Left colon (tissue), 2 donors: ENCODE measurements around the gene KHNYN. TPM values are rescaled to one million over a fixed set of nuclear protein-coding genes. Genes with fewer than 3 reads are reported as not detected.

Experiments used
- ATAC-seq: fragments of 200-7000 bp; cut with Tn5 transposase; one replicate; pipeline ENCODE4 v1.9.1; 2020; ENCODE audit warnings: mild to moderate bottlenecking, moderate library complexity
- DNase-seq, 2 donors: peaks; one replicate each; pipeline ENCODE4 v3.0.0-alpha.2; 2020
- intact Hi-C, 2 donors: fragments of 100-400 bp; cut with DNase I in 1 of 2; cut with micrococcal nuclease in 1 of 2; formaldehyde crosslinking; loops; one replicate each; pipeline versions ENCODE4 v1.11.2 to v1.14.0; 2022; cut with DNase I, micrococcal nuclease
- total RNA-seq, 2 donors: library from RNA; stranded (reverse); fragmentation: NEBNext Ultra II Directional; extraction: Animal tissue kit (Norgen Biotek cat#: 25700); gene quantifications; one replicate each; pipeline ENCODE4 v1.2.1, GENCODE V29; 2021
- donor health status: DM: no; HTN: no; CAD: no.
- donor health status: DM: yes; HTN: yes; CAD: no.

KHNYN gene
- total RNA-seq, 2 donors from 2014 or later = 70.8 to 97.3 TPM

DNA sequence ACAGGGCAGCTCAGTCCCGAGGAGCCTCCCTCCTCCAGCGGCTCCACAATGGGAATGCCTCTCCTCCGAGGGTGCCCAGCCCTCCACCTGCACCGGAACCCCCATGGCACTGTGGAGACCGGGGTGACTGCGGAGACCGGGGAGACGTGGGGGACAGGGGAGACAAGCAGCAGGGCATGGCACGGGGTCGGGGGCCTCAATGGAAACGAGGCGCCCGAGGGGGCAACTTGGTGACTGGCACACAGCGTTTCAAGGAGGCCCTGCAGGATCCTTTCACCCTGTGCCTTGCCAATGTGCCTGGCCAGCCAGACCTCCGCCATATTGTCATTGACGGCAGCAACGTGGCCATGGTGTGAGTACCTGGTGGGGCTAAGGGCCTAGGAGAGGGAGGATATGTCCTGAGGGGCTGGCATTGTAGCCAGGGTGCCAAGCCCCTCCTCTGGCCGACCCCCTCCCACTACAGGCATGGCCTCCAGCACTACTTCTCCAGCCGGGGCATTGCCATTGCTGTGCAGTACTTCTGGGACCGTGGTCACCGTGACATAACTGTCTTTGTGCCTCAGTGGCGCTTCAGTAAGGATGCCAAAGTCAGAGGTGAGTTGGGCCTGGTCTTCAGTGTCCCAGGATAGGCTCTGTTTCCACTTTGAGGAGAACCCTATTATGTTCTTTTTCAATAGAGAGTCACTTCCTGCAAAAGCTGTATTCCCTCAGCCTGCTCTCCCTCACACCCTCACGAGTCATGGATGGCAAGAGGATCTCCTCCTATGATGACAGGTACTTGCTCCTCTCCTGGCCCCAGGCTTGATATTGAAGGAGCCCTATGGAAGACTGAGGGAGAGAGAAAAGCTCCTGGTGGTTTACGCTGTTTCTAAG, 2.7 kb downstream of the KHNYN start:
- DNase-seq = peak in 1 of 2 donors; percentile 31
- ATAC-seq = no peak
- intact Hi-C loops = loop anchor here (5.0 to 10.0 kb wide), 3 partner anchors 65 to 98 kb away; partner anchors contain the start of genes NFATC4 (in 2 of the 2), ADCY4 (in 1 of the 2) and RIPK3 (in 1 of the 2)

- DNase-seq = no peak
- intact Hi-C loops = loop anchor here (5.0 to 10.0 kb wide), 3 partner anchors 67 to 99 kb away; partner anchors contain the start of genes NFATC4 (in 2 of the 2), ADCY4 (in 1 of the 2) and RIPK3 (in 1 of the 2)
- no peak for ATAC-seq
Observed at GRCh38 chr14:24434036-24434435, 4.3 kb downstream of the KHNYN start.

- ATAC-seq = no peak
- no peak for DNase-seq
- intact Hi-C loops = loop anchor here (5.0 to 10.0 kb wide), 3 partner anchors 67 to 100 kb away; partner anchors contain the start of genes NFATC4 (in 2 of the 2), ADCY4 (in 1 of the 2) and RIPK3 (in 1 of the 2)
Observed at GRCh38 chr14:24434676-24435075, 4.9 kb downstream of the KHNYN start.

DNA sequence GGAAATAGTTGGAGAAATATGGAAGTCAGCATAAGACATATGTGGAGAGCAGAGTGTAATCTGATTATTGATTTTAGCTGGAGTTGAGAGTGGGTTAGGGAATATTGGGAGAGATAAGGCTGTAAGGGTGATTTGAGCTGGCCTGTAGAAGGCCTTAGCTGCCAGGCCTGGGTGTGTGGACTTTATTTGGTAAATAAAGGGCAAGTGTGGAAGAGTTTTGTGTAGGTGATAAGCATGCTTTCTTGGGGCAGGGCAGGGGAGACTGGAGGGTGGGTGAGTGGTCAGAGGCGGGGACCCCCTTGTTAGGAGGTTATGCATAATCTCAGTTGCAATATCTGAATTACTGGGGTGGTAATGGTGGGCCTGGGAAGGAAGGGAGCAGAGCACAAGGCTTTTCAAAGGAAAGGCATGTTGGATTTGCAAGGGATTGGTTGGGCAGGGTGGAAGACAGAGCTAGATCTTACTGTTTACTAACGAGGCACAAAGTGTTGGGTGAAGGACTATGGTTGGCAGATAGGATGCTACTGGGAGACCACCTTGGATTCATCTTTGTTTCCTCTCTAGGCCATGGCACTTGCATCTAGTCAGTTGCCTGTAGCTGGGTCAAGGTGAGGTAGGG, 5.5 kb downstream of the KHNYN start:
- intact Hi-C loops = loop anchor here in 1 of 2 donors (10.0 kb wide), 2 partner anchors 70 to 100 kb away; partner anchors contain the start of genes ADCY4, NFATC4 and RIPK3

GRCh38 chr14:24435998-24436354, 6.2 kb downstream of the KHNYN start:
- no peak for DNase-seq
- no peak for ATAC-seq
- intact Hi-C loops = loop anchor here in 1 of 2 donors (10.0 kb wide), 2 partner anchors 71 to 101 kb away; partner anchors contain the start of genes ADCY4, NFATC4 and RIPK3

More for the DNA sequence above, 5.5 kb downstream of the KHNYN start:
- DNase-seq = no peak
- no peak for ATAC-seq

DNA sequence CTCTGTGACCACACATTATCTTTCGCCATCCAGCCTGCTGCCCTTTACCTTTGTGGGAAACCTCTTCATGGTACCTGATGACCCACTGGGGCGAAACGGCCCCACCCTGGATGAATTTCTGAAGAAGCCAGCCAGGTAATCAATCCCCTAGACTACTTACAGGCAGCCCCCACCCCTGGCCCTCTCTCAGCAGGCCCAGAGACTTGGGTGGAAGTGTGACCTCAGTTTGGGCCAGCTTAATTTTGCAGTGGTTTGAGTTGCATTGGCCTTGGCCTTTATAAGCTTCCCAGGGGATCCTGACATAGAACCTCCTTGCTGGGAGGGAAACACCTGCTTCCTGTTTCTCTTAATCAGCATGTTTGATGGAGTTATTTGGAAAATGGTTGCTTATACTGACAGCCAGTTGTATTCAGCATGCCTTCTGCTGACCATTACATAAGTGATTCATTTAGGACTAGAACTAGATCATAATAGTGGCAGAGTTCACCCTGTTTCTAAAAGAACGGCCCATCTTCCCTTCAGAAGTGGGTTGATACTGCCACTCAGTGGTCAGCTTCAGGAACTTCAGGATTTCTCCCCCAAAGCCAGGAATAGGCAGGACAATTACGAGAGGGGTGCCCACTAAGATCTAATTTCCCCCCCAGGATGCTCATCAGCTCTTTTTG, 6.7 kb downstream of the KHNYN start:
- ATAC-seq (peak; percentile 45), DNase-seq (no peak)
- intact Hi-C loops = loop anchor here in 1 of 2 donors (10.0 kb wide), 2 partner anchors 72 to 102 kb away; partner anchors contain the start of genes ADCY4, NFATC4 and RIPK3

DNA sequence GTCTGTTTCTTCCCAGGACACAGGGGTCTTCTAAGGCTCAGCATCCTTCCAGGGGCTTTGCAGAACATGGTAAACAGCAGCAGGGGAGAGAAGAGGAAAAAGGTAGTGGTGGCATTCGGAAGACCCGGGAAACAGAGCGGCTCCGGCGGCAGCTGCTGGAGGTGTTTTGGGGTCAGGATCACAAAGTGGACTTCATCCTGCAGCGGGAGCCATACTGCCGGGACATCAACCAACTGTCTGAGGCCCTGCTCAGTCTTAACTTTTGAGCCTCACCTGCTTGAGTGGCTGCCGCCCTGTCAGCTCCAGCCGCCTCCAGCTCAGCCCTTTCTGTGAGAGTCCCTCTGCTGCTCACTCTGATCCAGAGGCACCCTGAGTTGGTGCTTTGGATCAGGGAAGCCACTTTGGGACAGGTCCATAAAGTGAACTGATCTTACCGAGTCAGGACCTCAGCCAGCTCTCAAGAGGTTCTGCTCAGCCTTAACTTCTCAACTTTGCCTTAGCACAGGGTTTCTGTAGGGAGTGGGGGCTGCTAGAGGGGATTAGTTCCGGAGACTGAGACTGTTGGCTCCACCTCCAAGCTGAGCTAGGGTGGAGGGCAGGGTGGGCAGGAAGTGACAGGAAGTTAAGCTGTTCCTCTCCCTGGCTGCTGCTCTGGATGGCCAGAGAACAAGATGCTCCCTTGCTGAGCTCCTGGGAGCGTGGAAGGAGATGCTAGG, 7.4 kb downstream of the KHNYN start:
- DNase-seq = no peak
- intact Hi-C loops = loop anchor here in 1 of 2 donors (10.0 kb wide), 2 partner anchors 72 to 102 kb away; partner anchors contain the start of genes ADCY4, NFATC4 and RIPK3
- ATAC-seq = no peak

- ATAC-seq (no peak), DNase-seq (no peak)
- intact Hi-C loops = loop anchor here in 1 of 2 donors (10.0 kb wide), 2 partner anchors 73 to 103 kb away; partner anchors contain the start of genes ADCY4, NFATC4 and RIPK3
Observed at GRCh38 chr14:24437736-24438067, 7.9 kb downstream of the KHNYN start.

- no peak for ATAC-seq
- intact Hi-C loops = loop anchor here in 1 of 2 donors (10.0 kb wide), 2 partner anchors 74 to 104 kb away; partner anchors contain the start of genes ADCY4, NFATC4 and RIPK3
- no peak for DNase-seq
Observed at GRCh38 chr14:24438223-24439097, 8.7 kb downstream of the KHNYN start.

DNA sequence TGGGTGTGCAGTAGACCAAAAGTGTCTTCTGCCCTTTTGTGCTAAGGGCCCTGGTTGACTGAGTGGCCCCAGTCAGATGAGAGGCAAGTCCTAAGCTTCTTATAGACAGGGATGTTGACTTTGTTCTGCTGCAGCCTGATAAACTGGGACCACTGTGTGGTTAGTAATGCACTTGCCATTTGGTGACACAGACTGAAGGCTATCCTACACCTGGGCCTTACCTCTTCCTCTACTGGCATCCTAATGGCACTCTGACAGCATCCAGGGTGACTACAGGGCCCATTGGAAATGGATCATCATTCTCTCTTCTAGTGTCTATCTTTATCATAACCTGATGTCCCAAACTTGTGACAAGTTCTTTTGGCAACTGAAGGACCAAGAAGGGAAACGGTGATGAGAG, 9.5 kb downstream of the KHNYN start:
- ATAC-seq = no peak
- intact Hi-C loops = loop anchor here in 1 of 2 donors (10.0 kb wide), 2 partner anchors 74 to 104 kb away; partner anchors contain the start of genes ADCY4, NFATC4 and RIPK3
- no peak for DNase-seq

GRCh38 chr14:24439830-24440605, 10.3 kb downstream of the KHNYN start:
- DNase-seq (peak in 1 of 2 donors; percentile 25), ATAC-seq (no peak)
- intact Hi-C loops = loop anchor here in 1 of 2 donors (10.0 kb wide), 2 partner anchors 75 to 105 kb away; partner anchors contain the start of genes ADCY4, NFATC4 and RIPK3

DNA sequence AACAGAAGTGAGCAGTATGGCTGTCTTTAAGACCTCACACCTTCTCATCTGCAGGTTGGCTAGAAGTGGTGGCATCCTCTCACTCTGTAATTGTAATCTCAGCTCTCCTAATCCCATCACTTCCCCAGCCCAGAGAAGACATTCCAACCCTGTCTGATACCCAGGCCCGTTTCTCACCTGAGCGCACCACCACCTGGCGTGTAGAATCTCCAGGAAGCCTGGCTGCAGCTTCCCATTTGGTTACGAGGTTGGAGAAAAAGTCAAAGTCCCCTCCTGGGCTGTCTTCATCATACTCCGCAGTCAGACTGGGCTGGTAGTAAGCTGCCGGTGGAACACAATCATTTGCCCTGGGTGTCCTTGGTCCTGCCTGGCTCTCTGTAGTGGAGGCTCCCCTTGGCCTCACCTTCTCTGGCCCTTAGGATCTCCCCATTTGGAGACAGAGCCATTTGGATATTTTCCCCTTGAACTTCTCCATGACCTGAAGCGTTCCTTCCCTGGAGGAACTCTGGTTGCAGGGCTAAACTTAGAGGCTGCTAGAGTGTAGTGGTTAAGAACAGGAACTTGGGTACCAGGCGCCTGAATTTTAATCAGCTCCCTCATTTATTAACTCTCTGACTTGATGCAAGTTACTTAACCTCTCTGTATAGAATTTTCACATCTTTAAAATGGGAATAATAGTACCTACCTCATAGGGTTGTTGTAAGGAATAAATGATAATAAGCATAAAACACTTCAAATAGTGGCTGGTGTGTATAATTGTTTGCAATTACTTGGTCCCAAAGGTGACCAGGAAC, 11.0 kb downstream of the KHNYN start:
- ATAC-seq (no peak), DNase-seq (no peak)
- intact Hi-C loops = no loop called here

DNA sequence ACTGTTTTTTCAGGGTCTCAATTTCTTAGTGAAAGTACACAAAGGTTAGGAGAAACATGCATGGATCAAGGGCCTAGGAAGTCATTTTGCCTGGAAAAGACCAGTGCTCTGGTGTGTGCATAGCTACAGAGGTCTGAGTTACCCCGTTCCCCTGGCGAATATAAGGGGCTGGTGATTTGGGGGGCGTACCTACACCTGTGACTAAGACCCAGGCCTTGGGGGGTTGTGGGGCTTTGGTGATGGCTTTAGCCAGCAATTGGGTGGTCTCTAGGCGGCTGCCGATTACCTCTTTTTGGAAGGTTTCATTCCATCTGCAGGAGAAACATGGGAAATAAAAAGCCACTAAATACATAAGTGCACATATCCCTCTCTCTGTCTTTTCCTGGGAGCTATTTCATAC, 11.7 kb downstream of the KHNYN start:
- DNase-seq (no peak), ATAC-seq (no peak)
- intact Hi-C loops = no loop called here

DNA sequence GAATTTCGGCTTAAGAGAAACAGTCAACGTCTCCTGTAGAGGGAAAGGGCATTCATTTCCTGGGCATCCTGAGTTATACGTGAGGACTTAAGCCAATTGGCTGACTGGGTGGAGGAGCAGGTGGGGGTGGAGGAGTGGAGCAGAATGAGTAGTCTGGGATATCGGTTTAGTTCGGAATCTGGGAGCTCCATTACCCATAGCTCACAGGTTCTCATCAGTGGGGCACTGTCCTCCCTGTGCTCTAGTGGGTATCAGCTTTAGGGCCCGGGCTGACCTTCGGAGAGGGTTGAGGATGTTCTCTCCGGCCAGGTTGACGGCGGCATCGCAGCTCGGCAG, 12.1 kb downstream of the KHNYN start:
- intact Hi-C loops = no loop called here
- DNase-seq (no peak), ATAC-seq (no peak)

DNA sequence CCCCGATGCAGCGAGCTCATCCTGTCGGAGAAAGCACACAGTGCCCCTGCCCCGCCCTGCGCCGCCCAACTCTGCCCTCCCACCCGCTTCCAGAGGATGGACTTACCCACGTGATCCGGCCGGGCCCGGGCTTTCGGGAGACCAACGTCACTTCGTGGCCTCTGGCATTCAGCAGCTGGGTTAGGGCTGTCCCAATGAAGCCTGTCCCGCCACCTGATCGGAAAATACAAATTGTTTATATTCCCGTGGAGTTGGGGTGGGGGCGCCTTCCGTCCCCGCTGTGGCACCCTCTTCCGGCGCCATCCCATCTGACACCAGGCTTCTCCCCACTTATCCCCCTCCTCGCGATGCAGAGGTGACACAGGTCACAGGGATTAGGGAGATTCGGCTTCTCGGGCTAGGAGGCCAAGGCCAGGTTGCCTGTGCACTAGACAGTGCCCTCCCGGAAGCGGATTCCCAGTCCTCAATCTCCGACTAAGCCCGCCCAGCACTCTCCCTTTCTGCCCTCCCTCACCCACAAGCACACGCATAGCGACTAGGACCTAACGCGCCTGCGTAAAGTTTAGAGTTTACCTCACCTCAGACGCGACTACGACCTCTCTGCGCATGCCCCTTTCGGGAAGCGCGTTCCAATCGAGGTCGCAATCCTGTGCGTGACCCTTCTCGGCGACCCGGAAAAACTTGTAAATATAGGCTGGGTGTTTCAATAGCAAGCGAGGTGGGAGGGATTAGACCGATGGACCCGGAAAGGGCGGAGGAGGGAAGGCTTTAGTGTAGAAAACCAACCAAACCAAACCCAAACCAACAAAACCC, 12.7 kb downstream of the KHNYN start, which contains the start of gene SDR39U1:
Gene SDR39U1, minus strand, starts transcription at position 537 of the 813 bp plus-strand sequence. Its CDS starts 7 bp downstream, at position 530.
- DNase-seq (peak; percentile 95 to 98), ATAC-seq (peak; percentile 85)
- intact Hi-C loops = no loop called here
